GM21619 (cell line): ENCODE results near the gene BRSK2.

Experiments used
- ATAC-seq: cut with Tn5 transposase; IDR thresholded peaks from one replicate; pipeline ENCODE4 v1.9.1; 2021; ENCODE audit not compliant: unreplicated experiment

The BRSK2 gene

GRCh38 chr11:1373536-1374214 is 16.1 kb upstream of the BRSK2 start:
- ATAC-seq = no peak

- ATAC-seq = no peak
These were observed 14.4 kb upstream of the BRSK2 start for GRCh38 chr11:1375161-1375954.

- no peak for ATAC-seq
These were observed 13.8 kb upstream of the BRSK2 start for GRCh38 chr11:1375955-1376258.

GRCh38 chr11:1377231-1377780 is 12.4 kb upstream of the BRSK2 start:
- no peak for ATAC-seq

GRCh38 chr11:1381793-1382425 is 7.8 kb upstream of the BRSK2 start:
- ATAC-seq = no peak

GRCh38 chr11:1382429-1382828 is 7.3 kb upstream of the BRSK2 start:
- no peak for ATAC-seq

GRCh38 chr11:1382831-1383607 is 6.7 kb upstream of the BRSK2 start:
- peak; percentile 81 for ATAC-seq

- no peak for ATAC-seq
These were observed 5.3 kb upstream of the BRSK2 start for GRCh38 chr11:1384199-1384970.

- ATAC-seq = no peak
These were observed 2.2 kb upstream of the BRSK2 start for GRCh38 chr11:1387521-1387920.

GRCh38 chr11:1387961-1388762 is 1.6 kb upstream of the BRSK2 start:
- ATAC-seq = no peak

- ATAC-seq = no peak
These were observed 1.0 kb upstream of the BRSK2 start for GRCh38 chr11:1388763-1389102.

- ATAC-seq = peak; percentile 94
These were observed 417 bp upstream of the BRSK2 start for GRCh38 chr11:1389103-1389931.

- no peak for ATAC-seq
These were observed 933 bp downstream of the BRSK2 start for GRCh38 chr11:1390569-1391164.

- ATAC-seq = no peak
These were observed 1.7 kb downstream of the BRSK2 start for GRCh38 chr11:1391165-1392075.

GRCh38 chr11:1392111-1392510 is 2.4 kb downstream of the BRSK2 start:
- no peak for ATAC-seq

- ATAC-seq = no peak
These were observed 2.8 kb downstream of the BRSK2 start for GRCh38 chr11:1392561-1392960.

GRCh38 chr11:1393038-1393710 is 3.4 kb downstream of the BRSK2 start:
- ATAC-seq = no peak
